GM18858 (cell line): ENCODE results near the gene PLAAT3.
"Not testable (repeated sequence)": the region's sequence is repeated elsewhere in the genome, so short reads cannot be mapped to it uniquely, and the experiment has no call there.

ENCODE experiments used
- ATAC-seq: cut with Tn5 transposase; IDR thresholded peaks from one replicate; pipeline ENCODE4 v1.9.1; 2021; ENCODE audit not compliant: unreplicated experiment

The PLAAT3 gene

DNA sequence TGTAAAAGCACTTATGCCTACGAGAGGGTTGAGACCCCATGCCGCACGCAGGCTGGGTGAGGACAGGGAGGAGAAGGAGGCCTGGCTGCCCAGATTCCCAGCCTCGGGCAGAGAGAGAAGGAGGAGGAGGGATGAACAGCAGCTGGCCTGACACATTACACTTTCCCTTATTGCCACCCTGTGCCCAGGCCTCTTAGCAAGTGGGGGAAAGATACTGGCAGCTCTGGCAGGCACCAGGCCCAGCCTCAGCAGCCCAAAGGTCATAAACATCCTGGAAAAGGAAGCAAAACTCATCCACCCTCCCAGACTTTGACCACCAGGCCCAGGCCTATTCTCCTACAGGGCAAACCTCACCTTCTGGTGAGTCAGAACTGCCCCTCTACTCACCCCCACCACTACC is 4.7 kb downstream of the PLAAT3 start:
- ATAC-seq, result no peak

DNA sequence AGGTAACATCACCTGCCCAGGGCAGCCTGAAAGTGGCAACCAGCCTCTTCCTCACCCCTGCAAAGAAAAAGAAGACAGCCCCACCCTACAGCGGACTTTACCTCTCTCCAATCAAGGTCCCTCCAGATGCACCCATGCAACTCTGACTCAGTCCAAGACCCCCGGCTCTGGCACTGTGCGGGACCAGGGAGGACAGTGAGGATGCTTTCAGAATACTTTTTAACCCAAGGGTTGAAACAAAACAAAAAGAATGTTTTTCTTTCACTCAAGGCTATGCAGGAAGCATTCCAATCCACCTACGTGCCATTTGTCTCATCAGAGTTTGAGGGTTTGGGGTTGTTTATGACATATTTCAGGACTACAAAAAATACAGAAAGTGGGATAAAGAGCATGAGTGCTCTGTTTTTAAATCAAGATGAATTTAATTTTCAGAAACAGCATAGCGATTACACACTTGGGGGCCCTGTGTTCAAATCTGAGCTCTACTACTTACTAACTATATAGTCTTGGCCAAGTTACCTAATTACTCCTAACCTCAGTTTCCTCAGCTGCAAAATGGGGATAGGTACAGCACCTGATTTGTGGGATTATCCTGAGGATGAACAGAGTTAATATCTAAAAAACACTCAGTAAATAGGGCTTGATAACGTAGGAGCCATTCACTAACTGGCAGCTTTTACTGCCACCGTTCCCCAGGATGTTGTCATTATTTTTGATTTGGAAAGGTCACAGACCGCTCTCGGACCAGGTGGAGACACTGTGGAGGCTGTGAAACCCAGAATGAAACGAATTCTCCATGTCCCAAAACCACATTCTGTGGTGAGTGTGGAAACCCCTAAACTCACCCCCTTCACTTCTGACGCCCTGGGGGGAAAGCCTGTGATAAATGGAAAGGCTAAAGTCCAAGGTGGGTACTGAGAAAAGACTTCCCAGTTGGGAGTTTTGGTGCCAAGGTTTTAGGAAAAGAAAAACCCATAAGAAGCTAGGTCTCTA is 5.6 kb downstream of the PLAAT3 start:
- ATAC-seq, result no peak

DNA sequence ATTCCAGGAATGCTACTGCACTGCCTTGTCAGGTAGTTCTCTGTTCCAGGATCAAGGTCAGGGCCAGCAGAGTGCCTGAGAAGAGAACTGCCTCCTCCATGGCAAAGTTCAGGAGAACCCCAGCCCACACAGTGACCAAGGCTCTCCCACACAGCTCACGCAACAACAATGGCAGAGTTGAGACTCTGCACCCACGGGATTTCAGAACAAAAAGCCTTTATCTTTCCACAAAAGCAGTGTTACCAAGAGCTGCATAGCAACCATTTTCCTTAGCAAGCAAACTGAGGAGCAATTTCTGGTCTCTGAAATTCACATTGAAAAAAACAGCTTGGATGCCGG is 11.1 kb downstream of the PLAAT3 start:
- ATAC-seq, result no peak

DNA sequence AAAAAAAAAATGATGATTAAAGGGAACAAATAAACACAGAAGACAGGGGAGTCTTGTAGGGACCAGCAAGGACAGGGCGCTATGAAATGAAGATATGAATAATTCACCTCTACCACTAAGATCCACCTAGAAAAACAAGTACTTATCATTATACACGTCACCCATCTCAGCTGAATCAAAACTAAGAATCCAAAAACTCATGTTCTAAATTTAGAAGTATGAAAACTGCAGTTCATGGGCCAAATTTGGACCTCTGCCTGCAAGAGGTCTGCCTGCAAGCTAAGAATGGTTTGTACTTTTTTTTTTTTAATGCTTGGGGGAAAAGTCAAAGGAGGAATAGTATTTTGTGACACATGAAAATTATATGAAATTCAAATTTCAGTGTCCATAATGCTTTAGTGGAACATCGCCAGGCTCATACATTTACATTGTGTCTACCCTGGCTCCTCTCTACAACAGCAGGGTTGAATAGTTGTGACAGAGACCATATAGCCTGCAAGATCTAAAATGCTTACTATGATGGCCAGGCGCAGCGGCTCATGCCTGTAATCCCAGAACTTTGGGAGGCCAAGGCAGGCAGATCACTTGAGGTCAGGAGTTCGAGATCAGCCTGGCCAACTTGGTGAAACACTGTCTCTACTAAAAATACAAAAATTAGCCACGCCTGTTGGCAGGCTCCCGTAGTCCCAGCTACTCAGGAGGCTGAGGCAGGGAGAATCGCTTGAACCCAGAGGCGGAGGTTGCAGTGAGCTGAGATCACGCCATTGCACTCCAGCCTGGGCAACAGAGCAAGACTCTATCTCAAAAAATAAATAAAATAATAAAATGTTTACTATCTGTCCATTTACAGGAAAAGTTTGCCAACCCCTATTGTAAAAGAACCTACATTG is 11.7 kb downstream of the PLAAT3 start:
- ATAC-seq, result not testable (repeated sequence)

DNA sequence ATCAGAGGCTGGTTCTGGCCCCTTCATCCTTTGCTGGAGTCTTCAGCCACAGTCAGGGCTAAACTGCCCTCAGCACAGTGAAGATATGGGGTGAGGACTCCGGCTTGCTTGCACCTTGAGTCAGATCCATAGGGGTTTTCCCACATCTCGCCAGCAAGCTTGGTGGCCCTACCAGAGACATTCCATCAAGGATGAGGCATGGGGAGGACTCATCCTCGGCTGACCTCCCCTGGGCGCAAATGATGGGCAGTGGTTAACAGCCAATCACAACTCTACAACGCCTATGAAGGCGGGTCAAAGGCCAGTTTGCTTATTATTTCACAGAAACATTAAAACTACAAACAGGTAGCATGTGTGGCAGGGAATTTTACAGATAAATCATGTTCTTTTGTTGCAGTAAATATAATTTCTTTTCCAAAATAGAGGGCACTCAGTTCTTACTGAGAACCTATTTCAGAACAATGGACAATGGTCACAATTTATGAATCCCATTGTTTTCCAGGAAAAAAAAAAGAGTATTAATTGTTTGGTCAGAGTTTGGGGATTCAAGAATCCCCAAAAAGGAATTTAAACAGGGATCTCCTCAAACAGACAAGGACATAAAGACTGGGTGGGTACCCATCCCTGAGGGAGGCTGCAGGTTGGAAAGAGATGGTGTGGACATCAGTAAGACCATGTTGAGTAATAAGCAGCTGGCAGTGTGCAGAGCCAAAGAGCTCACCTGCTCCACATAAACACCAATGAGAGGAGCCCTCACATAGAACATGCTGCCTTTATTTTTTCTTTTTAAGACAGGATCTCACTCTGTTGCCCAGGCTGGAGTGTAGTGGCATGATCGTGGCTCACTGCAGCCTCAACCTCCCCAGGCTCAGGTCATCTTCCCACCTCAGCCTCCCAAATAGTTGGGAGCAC is 14.8 kb downstream of the PLAAT3 start:
- ATAC-seq, result no peak

DNA sequence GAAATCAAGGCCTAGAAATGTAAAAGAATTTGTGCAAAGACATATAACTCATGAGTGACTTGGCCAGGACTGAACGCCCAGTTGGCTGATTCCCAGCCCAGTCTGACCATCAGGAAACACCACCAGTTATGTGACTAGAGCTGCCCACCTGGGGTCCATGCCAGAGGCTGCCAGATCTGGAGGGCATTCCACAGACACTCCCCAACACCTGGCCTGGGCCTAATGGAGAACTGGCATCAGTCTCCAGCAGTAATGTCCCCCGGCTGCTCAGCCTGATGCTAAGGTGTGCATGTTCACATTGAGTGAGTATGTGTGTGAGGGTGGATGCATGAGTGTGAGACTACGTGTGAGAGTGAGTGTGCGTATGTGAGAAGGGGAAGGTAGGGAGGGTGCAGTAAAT is 15.7 kb downstream of the PLAAT3 start:
- no peak for ATAC-seq

DNA sequence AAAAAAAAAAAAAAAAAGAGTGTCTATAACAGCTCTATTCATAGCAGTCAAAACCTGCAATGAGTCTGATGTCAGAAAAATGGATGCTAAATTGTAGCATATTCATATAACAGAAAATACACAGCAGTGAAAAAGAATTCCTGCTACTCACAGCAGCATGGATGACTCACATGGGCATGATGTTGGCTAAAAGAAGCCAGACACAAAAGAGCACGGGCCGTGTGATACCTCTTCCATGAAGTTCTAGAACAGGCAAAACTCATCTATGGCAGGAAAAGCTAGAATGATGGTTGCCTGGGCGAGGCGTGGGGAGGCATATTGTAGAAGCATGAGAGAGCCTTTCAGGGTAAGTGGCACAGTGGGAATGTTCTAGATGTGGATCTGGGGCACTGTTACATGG is 18.9 kb downstream of the PLAAT3 start:
- no peak for ATAC-seq

DNA sequence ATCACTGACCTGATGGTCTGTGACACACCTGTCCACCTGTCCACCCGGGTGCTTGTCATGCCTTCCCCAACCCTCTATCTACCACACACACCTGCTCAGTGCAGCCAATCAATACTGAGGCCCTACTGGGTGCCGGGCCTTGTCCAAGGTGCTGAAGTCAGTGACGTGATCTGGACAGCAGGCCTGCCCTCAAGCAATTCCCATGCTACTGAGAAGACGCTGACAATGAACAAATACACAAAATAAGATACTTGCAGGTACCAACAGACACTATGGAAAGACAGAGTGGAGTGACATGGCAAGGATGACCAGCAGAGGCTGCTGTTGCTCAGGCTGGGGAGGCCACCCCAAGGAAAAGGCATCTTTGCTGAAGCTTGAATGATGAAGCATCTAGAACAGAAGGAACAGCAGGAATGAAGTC is 21.2 kb downstream of the PLAAT3 start:
- no peak for ATAC-seq

DNA sequence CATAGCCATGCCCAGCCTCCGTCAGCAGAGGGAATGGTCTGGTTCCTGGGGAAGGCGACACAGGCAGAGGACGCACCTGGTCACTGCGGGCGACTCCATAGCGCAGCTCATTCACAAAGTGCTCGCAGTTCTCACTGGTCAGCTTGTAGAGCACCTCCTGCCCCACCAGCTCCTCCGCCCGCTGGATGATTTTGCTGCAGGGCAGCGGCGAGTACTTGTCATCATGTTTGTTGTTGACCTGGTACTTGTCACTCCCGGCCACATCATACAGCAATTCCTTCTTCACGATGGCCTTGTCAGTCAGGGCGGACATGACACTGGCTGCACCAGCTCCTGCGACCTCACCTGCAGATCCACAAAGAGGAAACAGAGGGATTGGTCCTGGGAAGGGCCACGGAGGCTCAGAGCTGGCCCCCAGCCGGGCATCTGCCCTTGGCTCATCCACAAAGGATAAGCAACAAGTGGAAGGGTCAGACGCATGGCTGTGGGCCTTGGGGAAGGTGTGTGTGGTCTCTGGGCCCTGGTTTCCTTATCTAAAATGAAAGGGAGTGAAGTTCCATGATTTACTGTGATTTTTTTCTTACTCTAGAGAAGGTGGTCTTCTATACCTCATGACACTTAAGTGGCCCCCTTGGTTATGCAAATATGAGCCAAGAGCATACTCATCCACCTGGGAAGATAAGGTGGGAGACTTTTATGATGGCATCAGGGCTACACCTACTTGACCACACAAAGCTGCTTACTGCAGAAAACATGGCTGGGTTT is 24.0 kb downstream of the PLAAT3 start:
- ATAC-seq, result no peak

DNA sequence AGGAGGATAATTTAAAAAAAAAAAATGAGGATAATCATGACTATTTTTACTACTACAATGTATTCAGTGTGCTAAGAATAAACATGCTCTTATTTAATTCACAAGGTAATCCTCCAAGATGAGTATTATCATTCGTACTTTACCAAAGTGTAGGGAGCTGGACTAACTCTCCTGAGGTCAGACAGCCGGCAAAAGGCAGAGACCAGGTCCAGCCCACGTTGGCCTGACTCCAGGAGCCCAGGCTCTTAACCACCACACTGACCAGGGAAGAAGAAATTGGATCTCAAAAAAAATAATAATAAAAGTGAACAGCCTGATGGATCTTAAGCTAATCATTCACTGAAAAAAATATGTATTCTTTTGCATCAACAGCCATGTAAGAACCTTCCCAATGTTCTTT is 25.2 kb downstream of the PLAAT3 start:
- no peak for ATAC-seq

DNA sequence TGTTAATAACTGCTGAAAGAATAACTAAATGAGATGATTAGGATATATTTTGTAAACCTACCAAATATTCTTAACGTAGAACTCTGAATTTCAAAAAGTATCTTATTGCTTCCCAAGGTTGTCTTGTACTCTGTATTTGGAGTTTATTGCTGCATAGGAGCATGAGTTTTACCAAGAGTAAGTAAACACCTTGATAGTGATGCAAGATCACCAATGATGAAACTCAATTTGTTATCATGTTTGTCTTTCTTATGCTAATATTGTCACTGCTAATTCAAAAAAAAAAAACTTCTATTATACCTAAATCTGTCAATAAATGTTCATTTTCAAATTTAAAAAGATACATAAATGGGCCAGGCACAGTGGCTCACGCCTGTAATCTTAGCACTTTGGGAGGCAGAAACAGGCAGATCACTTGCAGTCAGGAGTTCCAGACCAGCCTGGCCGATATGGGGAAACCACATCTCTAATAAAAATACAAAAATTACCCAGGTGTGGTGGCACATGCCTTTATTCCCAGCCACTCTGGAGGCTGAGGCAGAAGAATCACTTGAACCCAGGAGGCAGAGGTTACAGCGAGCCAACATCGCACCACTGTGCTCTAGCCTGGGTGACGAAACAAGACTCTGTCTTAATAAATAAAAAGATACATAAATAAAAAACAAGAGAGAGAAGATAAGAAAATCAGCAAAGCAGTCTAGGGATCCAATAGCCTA is 27.6 kb downstream of the PLAAT3 start:
- no peak for ATAC-seq

DNA sequence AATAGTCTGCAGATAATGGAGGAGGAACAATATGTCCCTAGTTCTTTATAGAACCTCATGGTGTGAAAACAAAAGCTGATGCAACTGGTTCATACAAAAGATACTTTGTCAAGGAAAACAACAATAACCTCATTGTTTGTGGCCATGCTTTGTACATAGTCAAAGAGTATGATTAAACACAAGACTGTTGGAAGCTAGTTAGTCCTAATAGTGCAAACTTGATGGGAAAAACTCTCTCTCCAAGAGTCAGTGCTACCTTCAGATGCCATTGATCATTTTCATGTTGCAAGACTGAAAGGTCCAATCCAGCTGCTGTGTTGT is 30.9 kb downstream of the PLAAT3 start:
- no peak for ATAC-seq

DNA sequence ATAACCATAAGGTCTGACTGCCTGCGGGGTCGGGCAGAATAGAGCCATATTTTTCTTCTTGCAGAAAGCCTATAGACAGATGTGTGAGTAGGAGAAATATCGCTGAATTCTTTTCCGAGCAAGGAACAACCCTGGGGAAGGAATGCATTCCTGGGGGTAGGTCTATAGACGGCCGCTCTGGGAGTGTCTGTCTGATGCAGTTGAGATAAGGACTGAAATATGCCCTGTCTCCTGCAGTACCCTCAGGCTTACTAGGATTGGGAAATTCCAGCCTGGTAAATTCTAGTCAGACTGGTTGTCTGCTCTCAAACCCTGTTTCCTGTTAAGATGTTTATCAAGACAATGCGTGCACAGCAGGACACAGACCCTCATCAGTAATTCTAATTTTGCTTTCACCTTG is 33.0 kb downstream of the PLAAT3 start:
- ATAC-seq, result not testable (repeated sequence)

DNA sequence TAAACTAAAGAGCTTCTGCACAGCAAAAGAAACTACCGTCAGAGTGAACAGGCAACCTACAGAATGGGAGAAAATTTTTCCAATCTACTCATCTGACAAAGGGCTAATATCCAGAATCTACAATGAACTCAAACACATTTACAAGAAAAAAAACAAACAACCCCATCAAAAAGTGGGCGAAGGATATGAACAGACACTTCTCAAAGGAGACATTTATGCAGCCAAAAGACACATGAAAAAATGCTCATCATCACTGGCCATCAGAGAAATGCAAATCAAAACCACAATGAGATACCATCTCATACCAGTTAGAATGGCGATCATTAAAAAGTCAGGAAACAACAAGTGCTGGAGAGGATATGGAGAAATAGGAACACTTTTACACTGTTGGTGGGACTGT is 35.4 kb downstream of the PLAAT3 start:
- not testable (repeated sequence) for ATAC-seq

DNA sequence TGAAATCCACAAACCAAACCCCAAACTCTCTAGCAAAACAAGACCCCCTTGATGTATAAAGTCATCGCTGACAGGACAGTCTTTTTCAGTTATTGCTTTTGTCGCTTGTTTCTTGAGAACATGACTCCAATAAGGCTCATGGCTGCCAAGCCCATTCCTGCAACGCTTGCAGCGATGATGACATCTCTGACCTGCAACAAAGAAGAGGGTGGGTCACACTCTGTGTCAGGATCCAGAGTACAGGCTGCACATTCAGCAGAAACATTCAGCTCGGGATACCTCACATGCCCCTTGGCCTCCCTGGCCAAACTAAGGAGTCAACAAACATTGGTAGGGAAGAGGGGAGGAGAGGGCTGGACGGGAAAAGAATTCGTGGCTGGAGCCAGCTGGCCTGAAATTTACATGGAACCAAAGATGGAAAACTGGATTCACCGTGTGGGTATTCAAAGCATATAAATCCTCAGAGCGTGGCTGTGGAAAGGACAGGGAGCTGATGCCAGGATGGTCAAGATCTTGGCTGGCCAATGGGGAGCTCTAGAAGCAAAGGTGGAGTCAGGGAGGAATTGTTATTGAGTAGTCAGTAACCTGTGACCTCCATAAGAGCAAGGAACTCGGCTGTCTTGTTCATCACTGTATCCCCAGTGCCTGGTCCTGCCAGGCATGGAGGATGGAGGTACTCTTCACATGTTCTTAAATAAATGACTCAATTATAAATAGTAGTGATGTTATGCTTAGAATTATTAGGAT is 39.2 kb downstream of the PLAAT3 start:
- ATAC-seq, result no peak

DNA sequence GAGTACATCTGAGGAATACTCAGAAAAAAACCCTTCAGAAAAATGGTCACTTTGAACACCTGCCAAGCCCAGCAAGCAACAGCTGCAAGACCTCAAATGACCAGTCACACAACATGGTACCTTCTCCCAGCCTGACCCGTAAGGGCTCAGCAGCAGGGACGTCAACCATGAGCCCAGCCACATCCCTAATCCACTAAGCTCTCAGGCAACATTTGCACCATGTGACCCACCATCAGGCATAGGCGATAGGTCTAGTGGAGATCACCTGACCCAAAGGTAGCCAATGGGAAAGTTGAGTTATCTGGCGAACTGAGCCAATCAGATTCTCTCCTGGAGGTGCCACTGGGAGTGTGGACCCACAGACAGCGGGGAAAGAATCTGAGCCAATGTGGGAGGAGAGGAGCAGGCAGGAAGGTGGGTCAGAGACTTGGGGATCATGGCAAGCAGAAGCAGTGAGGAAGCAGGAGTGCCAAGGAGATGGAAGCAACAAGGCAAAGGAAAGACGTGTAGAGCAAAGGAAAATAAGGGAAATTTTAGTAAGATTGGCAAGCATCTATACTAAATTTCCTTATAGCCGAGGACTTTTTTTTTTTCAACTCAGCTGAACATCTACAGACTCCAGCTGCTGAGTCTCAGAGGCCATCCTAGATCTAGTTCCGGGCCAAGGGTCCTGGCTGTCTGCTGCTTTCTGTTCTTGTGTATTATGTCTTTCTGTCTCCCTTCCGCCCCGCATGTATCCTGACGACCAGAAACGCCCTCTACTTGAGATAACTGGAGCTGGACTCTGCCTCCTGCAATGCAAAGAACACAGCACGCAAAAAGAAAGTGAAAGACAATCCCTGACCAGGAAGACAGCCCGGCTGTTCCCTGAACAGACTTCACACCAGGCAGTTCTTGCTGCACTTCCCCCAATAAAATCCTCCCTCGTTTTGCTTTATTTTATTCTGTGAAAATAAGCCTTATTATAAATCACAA is 40.1 kb downstream of the PLAAT3 start:
- no peak for ATAC-seq

DNA sequence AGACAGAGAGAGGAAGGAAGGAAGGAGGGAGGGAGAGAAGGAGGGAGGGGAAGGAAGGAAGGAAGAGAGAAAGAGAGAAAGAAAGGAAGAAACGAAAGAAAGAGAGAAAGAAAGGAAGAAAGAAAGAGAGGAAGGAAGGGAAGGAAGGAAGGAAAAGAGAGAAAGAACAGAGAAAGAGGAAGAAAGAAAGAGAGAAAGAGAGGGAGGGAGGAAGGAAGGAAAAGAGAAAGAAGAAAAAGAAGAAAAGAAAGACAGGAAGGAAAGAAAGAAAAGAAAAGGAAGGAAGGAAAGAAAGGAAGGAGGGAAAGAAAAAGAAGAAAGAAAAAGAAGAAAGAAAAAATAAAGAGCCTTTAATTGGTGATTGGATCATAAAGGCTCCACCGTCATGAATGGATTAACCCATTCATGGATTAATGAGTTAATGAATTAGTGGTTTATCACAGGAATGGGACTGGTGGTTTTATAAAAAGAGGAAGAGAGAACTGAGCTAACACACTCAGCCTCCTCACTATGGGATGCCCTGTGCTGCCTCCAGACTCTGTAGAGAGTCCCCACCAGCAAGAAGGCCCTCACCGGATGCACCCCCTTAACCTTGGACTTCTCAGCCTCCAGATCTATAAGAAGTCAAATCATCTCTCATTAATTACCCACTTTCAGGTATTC is 42.1 kb downstream of the PLAAT3 start:
- ATAC-seq, result no peak
